Aortic smooth muscle cell (primary cell): ENCODE data around the gene HK2. TPM values are rescaled to one million over a fixed set of nuclear protein-coding genes. Genes with fewer than 3 reads are reported as not detected.

Experiments
- total RNA-seq: library from RNA; depleted of rRNA; stranded (reverse); fragments of >200 nt; gene quantifications from 2 replicates; pipeline ENCODE4 v1.2.3, GENCODE V29; 2014

The HK2 gene
- total RNA-seq, result 23.8 and 47.7 TPM in 2 replicates

GRCh38 chr2:74833418-74834233, at the start of gene HK2:
HK2 (plus strand) TSS chr2:74834127; CDS start chr2:74834581, 454 bp downstream.

Other genes with a start within 250 kb of the HK2 start
- 0.06 and 0.26 TPM in 2 replicates for gene M1AP, start 185.8 kb upstream of the HK2 start, total RNA-seq
- gene SEMA4F, start 179.9 kb upstream of the HK2 start, total RNA-seq, result 6.5 and 7.5 TPM in 2 replicates
- 24.4 and 36.9 TPM in 2 replicates for gene POLE4, start 124.5 kb downstream of the HK2 start, total RNA-seq